GM18868 (cell line): ENCODE data around the gene CFAP65.

ENCODE experiments used
- ATAC-seq: cut with Tn5 transposase; IDR thresholded peaks from one replicate; pipeline ENCODE4 v1.9.1; 2021; ENCODE audit warnings: mild to moderate bottlenecking, moderate library complexity; ENCODE audit not compliant: unreplicated experiment

Gene CFAP65

GRCh38 chr2:219032051-219032745 lies 9.1 kb downstream of the CFAP65 start:
- no peak for ATAC-seq

DNA sequence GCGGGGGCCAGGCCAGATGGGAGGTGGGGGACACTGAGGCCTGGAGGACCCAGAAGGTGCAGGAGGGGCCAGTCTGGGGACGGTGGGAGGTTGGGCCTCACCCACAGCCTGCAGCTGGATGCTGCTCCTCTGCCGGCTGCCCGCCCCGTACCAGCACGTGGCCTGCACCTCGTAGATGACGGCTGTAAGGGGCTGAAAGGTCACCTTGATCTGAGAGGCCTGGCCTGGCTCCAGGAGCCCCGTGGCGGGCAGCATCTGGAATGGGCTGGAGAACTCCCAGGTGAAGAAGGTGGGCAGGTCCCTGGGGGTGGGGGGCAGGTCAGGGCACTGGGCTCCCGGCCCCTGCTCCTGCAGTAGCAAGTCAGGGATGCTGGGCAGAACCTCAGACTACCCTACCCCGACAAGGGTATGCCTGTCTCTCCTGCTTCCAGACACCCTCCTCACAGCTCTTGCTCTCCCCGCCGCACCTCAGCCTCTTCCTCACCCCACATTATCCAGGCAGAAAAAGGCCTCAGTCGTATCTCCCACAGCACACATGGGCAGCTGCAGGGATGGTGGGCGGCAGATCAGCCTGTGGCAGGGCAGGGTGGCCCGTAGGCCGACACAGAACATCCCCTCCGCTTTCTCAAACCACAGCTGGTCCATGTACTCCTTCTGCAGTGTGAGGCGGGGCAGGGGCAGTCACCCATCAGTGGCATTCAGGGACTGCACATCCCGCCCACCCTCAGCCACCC lies 10.1 kb downstream of the CFAP65 start:
- ATAC-seq, result no peak

DNA sequence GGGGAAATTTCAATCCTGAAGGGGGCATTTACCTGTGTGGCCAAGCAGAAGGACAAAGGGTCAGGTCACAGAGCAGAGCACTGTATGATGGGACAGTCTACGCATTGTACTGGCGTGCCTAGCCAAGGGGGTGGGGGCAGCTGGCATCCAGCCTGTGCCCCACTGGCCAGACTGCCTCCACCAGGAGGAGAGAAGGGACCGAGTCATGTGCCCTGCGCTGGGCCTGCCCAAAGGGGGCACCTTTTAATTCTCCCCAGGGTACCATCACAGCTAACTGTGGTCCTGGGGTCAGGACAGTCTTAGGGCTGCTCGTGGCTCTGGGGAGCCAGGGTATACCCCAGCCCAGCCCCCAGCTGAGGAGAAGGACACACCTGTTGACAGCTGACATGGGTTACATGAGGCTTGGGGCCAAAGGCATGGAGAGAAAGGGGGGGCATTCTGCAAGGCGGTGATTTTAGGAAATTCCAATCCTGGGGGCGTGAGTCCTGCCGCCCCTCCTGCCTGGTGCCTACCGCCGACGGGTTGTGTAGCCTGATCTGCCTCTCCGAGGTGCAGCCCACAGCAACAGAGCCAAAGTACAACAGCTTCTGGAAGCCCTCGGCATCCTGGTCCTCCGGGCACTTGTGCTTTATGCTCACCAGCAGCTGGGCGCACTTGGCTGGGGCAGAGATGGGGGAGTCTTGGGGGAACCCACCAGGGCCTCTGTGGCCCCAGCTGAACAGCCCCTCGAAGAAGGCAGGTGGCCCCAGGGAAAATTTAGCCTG lies 11.0 kb downstream of the CFAP65 start:
- no peak for ATAC-seq

GRCh38 chr2:219029829-219030165 lies 11.5 kb downstream of the CFAP65 start:
- ATAC-seq, result peak; percentile 86

DNA sequence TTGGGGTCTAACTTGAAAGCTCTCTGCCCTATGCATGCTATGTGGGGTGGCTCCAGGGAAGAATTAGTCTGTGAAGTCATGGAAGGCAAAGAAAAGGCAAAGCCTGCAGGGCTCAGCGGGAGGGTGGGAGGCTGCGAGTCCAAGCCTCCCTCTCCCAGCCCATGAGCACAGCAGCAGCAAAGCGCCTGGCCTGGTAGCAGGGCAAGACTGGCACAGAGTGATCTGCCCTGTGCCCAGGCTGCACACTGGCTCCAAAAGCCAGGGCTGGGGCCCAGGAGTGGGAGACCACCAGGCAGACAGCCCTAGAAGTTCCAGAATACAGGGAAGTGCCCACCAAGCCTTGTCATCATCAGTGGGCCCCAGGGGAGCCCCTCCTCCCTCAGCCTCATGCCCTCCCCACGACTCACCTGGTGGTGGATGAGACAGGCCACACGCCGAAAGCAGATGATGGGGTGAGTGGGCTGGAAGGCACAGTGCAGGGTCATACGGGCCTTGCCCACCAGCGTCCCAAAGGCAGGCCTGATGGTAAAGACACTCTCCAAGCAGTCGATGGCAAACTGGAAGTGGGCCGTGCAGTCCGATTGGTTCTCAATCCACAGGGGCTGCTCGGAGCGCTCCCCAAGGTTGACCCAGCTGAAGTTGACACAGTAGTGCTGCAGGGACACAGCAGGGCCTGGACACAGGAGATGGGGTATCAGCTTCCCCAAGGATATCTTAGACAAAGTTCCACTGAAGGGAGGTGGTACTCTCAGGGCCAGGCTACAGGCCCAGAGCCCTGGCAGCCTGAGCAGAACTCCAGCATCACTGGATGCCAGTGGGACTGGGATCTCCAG lies 12.1 kb downstream of the CFAP65 start:
- peak; percentile 18 for ATAC-seq

- ATAC-seq, result no peak
Measured at GRCh38 chr2:219028141-219028540, 13.2 kb downstream of the CFAP65 start.

GRCh38 chr2:219027511-219028055 lies 13.7 kb downstream of the CFAP65 start:
- no peak for ATAC-seq

GRCh38 chr2:219026946-219027345 lies 14.4 kb downstream of the CFAP65 start:
- no peak for ATAC-seq

DNA sequence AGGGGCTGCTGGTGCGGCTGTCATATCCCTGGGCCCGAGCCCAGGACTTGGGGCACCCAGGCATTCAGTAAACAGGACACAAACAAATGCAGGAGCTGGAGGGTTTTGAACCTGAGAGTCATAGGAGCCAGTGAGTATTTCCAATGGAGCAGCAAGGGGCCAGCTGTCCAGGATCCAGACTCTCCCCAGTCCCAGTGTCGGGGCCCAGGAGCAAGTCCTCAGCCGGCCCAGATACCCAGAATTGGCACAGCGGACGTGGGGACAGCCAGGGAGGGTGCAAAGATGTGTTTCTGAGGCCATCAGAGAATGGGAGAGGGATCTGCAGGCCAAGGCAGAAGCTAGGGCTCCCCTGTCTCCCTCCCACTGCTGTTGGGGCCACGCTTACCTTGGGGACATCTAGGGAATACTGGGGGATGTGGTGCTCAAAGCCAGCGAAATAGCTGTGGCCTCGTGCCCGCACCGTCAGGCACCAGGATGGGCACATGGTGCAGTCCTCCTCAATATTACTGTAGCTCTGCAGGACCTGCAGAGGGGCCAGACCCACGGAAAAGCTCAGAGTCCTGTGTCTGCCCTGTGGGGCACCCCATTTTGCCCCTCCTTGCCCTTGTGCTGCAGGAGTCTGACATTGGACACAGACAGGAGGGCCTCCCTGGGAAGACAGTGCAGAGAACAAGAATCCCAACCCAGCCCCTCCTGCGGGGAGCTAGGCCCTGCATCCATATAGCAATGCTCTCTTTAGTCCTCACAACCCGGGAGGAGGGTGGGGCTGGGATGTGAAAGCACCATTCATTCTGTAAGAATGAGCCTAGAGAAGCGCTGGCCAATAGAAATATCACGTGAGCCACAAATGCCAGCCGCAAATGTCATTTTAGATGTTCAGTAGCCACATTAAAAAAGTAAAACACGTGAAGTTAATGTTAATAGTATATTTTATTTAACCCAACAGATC lies 15.4 kb downstream of the CFAP65 start:
- no peak for ATAC-seq

GRCh38 chr2:219024059-219024458 lies 17.3 kb downstream of the CFAP65 start:
- ATAC-seq, result no peak

DNA sequence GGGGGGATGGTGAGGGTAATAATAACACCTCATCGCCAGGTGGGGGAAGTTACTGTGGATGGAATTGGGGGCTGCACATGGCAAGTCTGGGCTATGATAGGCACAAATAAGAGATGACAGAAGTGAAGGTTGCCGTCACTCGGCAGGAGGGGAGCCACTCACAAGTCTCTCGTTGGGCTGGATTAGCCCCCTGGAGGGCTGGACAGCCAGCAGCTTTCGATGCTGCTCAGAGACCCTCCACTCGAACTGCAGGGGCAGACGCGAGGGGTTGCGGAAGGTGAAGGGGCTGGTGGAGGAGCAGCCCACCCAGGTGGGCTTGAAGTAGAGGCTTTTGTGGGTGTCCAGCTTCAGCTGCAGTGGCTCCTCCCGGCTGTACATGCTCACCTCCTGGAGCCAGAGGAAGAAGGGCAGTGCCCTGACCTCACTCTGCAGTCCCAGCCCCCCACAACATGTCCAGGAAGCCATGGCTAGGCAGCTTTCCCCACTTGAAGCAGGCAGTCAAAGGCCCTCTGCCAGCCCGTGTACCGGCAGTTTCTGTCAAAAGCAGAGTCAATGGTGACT lies 18.2 kb downstream of the CFAP65 start:
- ATAC-seq, result no peak

- no peak for ATAC-seq
Measured at GRCh38 chr2:219022616-219023015, 18.7 kb downstream of the CFAP65 start.

- ATAC-seq, result no peak
Measured at GRCh38 chr2:219022041-219022440, 19.3 kb downstream of the CFAP65 start.

DNA sequence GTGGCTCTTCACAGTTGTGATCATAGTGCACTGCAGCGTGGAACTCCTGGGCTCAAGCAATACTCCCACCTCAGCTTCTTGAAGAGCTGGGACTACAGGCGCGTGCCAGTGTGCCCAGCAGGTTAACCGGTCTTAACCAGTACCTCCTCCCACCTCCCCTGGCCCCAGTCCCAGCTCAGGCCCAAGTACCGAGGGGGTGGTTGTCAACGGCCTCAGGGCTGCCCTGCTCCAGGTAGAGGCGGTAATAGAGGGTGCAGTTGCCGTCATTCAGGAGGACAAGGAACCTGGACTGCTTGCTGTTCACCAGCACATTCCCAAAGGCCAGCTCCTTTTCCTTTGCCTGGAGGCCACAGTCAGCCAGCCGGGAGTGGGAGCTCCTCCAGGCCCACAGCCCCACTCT lies 19.7 kb downstream of the CFAP65 start:
- ATAC-seq, result no peak

GRCh38 chr2:219020604-219021365 lies 20.5 kb downstream of the CFAP65 start:
- ATAC-seq, result no peak

- ATAC-seq, result no peak
Measured at GRCh38 chr2:219019436-219019835, 21.9 kb downstream of the CFAP65 start.

DNA sequence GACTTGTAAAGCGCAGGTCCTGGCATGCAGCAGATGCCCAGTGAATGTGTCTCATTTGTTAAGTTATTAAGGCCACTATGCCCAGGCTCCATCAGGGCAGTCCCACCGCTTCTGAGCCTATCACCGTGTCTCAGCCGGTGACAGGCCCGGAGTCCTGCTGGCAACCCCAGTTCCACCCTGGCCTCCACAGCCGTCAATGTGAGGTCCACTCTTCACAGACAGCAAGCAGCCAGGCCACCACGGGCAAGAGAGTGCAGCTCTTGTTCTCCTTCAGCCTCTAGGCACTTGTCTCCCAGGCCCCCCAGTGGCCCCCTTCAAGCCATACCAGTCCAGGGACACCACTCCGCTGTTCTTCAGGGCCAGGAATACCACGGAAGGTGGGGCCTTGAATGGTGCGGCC lies 22.6 kb downstream of the CFAP65 start:
- ATAC-seq, result no peak

GRCh38 chr2:219018286-219018685 lies 23.0 kb downstream of the CFAP65 start:
- ATAC-seq, result no peak
